Inferior parietal cortex (tissue), 1 donor: ENCODE results near the gene ZCCHC18.
A peak's percentile ranks its signal among the peaks of the same experiment; 100 is the strongest.
"Not testable (repeated sequence)": the region's sequence is repeated elsewhere in the genome, so short reads cannot be mapped to it uniquely, and the experiment has no call there.

ENCODE experiments used
- DNase-seq: peaks from one replicate; pipeline ENCODE4 v3.0.0-alpha.2; 2016; ENCODE audit errors: extremely low spot score

ZCCHC18 gene

GRCh38 chrX:104112326-104112951 lies at the start of gene ZCCHC18:
TSS of gene ZCCHC18 (plus strand) at chrX:104112523. CDS start at chrX:104114112, 1,589 bp downstream.
- peak; percentile 18 for DNase-seq

- DNase-seq: not testable (repeated sequence)
Observed at GRCh38 chrX:104062636-104063035, 49.7 kb upstream of the ZCCHC18 start.

GRCh38 chrX:104075778-104076445 lies 36.4 kb upstream of the ZCCHC18 start, which contains the start of gene TMSB15C:
TSS of gene TMSB15C (minus strand) at chrX:104076236.
- DNase-seq: not testable (repeated sequence)

- not testable (repeated sequence) for DNase-seq
Observed at GRCh38 chrX:104077854-104078253, 34.5 kb upstream of the ZCCHC18 start.

- no peak for DNase-seq
Observed at GRCh38 chrX:104084063-104084462, 28.3 kb upstream of the ZCCHC18 start.

- no peak for DNase-seq
Observed at GRCh38 chrX:104084534-104085277, 27.6 kb upstream of the ZCCHC18 start.

GRCh38 chrX:104085477-104085876 lies 26.8 kb upstream of the ZCCHC18 start:
- no peak for DNase-seq

- DNase-seq: no peak
Observed at GRCh38 chrX:104085919-104086318, 26.4 kb upstream of the ZCCHC18 start.

- DNase-seq: peak; percentile 76
Observed at GRCh38 chrX:104098151-104098808, 14.0 kb upstream of the ZCCHC18 start.

GRCh38 chrX:104098919-104099318 lies 13.4 kb upstream of the ZCCHC18 start:
- no peak for DNase-seq

- DNase-seq: no peak
Observed at GRCh38 chrX:104104676-104105075, 7.6 kb upstream of the ZCCHC18 start.

- no peak for DNase-seq
Observed at GRCh38 chrX:104105330-104106262, 6.7 kb upstream of the ZCCHC18 start.

- DNase-seq: no peak
Observed at GRCh38 chrX:104108955-104109354, 3.4 kb upstream of the ZCCHC18 start.

- not testable (repeated sequence) for DNase-seq
Observed at GRCh38 chrX:104110491-104111240, 1.7 kb upstream of the ZCCHC18 start.

- DNase-seq: peak; percentile 58
Observed at GRCh38 chrX:104113222-104113965, 1.1 kb downstream of the ZCCHC18 start.

GRCh38 chrX:104117759-104118158 lies 5.4 kb downstream of the ZCCHC18 start:
- DNase-seq: no peak

GRCh38 chrX:104118765-104119164 lies 6.4 kb downstream of the ZCCHC18 start:
- DNase-seq: no peak

- DNase-seq: no peak
Observed at GRCh38 chrX:104122829-104123228, 10.5 kb downstream of the ZCCHC18 start.

GRCh38 chrX:104126856-104127255 lies 14.5 kb downstream of the ZCCHC18 start:
- DNase-seq: no peak
